ENCODE results near the gene PRDM16.

DNA sequence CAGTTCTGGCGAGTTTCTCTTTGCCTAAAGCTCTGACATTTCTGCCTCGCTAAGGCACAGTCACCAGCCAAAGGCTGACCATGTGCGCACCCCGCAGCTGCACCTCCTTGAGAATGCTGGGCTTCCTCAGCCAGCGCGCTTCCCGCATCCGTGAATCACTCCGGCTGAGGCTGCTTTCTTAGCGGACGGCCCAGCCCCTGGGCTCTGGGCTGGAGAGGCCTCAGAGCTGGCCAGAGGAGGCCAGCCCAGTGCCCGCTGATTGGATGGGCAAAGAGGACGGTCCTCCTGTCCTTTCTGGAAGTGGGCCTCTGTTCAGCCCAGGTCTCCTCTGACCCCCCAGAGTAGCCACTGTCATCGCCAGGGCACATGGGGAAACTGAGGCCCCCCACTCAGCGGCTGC lies 56.1 kb downstream of the PRDM16 start:
- TF ChIP-seq, protein P1, sequence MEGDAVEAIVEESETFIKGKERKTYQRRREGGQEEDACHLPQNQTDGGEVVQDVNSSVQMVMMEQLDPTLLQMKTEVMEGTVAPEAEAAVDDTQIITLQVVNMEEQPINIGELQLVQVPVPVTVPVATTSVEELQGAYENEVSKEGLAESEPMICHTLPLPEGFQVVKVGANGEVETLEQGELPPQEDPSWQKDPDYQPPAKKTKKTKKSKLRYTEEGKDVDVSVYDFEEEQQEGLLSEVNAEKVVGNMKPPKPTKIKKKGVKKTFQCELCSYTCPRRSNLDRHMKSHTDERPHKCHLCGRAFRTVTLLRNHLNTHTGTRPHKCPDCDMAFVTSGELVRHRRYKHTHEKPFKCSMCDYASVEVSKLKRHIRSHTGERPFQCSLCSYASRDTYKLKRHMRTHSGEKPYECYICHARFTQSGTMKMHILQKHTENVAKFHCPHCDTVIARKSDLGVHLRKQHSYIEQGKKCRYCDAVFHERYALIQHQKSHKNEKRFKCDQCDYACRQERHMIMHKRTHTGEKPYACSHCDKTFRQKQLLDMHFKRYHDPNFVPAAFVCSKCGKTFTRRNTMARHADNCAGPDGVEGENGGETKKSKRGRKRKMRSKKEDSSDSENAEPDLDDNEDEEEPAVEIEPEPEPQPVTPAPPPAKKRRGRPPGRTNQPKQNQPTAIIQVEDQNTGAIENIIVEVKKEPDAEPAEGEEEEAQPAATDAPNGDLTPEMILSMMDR (IDR thresholded peaks at IDR 0.05; ENCODE audit: low read depth, low read length, missing input control), result no peak
- TF ChIP-seq YY1 (IDR thresholded peaks at IDR 0.05), result no peak
- no peak for TF ChIP-seq FOXA1 (IDR thresholded peaks at IDR 0.05)
- no peak for TF ChIP-seq RAD21 (IDR thresholded peaks at IDR 0.05)
- TF ChIP-seq, protein P2, sequence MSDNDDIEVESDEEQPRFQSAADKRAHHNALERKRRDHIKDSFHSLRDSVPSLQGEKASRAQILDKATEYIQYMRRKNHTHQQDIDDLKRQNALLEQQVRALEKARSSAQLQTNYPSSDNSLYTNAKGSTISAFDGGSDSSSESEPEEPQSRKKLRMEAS (IDR thresholded peaks at IDR 0.05), result no peak
- TF ChIP-seq TAF1 (conservative IDR thresholded peaks at IDR 0.05), result no peak
- TF ChIP-seq JUND (IDR thresholded peaks at IDR 0.05), result no peak
- TF ChIP-seq HNF4A (conservative IDR thresholded peaks at IDR 0.05), result no peak
